Astrocyte of the spinal cord (primary cell): ENCODE measurements around the gene UGT3A1.
"Not testable (repeated sequence)": the region's sequence is repeated elsewhere in the genome, so short reads cannot be mapped to it uniquely, and the experiment has no call there.

ENCODE experiments used
- DNase-seq: peaks from one replicate; pipeline ENCODE4 v3.0.0; 2011; ENCODE audit warnings: low read depth, low spot score
- H3K4me3 ChIP-seq: 2 replicates; pipeline ENCODE4 v1.5.1; 2011; ENCODE audit warnings: low read depth, mild to moderate bottlenecking, low read length, moderate library complexity
- in situ Hi-C: cut with HindIII; loops from 2 replicates; pipeline ENCODE4 v1.10.0; 2017; ENCODE audit warnings: low sequenced_read_pairs
- TF ChIP-seq, protein P1 (sequence below): IDR thresholded peaks from 2 replicates; pipeline ENCODE4 v1.5.1; 2012; ENCODE audit warnings: low read depth, mild to moderate bottlenecking, low read length, inconsistent platforms

The UGT3A1 gene, protein sequence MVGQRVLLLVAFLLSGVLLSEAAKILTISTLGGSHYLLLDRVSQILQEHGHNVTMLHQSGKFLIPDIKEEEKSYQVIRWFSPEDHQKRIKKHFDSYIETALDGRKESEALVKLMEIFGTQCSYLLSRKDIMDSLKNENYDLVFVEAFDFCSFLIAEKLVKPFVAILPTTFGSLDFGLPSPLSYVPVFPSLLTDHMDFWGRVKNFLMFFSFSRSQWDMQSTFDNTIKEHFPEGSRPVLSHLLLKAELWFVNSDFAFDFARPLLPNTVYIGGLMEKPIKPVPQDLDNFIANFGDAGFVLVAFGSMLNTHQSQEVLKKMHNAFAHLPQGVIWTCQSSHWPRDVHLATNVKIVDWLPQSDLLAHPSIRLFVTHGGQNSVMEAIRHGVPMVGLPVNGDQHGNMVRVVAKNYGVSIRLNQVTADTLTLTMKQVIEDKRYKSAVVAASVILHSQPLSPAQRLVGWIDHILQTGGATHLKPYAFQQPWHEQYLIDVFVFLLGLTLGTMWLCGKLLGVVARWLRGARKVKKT

DNA sequence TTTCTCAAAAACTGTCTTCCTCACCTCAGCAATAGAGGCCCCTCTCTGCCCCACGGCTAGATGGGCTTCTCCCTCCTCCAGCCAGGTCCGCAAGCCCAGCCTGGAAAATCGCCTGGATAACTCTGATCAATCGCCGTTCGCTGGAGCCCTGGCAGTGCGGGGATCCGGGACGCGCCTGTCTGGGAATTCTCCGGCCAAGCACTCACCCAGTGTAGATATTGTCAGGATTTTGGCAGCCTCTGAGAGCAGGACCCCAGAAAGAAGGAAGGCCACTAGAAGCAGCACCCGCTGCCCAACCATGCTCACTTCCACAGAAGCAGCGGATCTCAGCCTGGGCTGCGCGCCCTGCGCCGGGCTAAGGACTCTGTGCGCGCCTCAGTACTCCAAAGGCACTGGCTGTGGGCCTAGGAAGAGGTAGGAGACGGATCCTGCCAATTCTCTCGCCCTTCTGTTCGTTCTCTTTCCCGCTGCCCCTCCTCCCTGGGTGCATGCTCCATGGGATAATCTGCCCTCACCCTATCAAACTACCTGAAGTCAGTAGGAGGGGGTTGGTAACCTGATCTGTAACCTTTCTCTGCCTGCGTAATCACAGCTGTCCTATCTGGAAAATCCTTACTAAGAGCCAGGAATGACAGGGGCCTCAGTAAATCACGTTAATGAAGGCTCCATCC, at the start of gene UGT3A1:
UGT3A1 (minus strand) TSS at position 450 of the 671 bp plus-strand sequence; CDS start at position 300, 150 bp downstream.
- in situ Hi-C loops = no loop called here
- no peak within 1 kb of the TSS for H3K4me3 ChIP-seq
- DNase-seq = no peak
- TF ChIP-seq, protein P1, sequence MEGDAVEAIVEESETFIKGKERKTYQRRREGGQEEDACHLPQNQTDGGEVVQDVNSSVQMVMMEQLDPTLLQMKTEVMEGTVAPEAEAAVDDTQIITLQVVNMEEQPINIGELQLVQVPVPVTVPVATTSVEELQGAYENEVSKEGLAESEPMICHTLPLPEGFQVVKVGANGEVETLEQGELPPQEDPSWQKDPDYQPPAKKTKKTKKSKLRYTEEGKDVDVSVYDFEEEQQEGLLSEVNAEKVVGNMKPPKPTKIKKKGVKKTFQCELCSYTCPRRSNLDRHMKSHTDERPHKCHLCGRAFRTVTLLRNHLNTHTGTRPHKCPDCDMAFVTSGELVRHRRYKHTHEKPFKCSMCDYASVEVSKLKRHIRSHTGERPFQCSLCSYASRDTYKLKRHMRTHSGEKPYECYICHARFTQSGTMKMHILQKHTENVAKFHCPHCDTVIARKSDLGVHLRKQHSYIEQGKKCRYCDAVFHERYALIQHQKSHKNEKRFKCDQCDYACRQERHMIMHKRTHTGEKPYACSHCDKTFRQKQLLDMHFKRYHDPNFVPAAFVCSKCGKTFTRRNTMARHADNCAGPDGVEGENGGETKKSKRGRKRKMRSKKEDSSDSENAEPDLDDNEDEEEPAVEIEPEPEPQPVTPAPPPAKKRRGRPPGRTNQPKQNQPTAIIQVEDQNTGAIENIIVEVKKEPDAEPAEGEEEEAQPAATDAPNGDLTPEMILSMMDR = no peak

DNA sequence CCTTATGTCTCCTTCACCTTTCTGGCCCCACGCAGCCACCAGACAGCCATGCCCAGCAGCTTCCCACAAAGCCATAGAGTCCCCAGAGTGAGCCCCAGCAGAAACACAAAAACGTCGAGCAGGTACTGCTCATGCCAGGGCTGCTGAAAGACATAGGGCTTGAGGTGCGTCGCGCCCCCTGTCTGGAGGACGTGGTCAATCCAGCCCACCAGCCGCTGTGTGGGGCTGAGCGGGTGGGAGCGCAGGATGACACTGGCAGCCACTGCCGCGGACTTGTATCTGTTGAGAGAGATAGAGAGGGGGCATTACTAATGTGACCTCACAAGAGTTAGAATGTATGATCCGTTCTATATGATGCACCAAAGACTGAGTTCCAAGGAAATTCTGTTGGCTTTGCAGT, 44.5 kb upstream of the UGT3A1 start:
- H3K4me3 ChIP-seq = no peak overlapping the region
- DNase-seq = no peak
- TF ChIP-seq, protein P1 = no peak
- in situ Hi-C loops = no loop called here

DNA sequence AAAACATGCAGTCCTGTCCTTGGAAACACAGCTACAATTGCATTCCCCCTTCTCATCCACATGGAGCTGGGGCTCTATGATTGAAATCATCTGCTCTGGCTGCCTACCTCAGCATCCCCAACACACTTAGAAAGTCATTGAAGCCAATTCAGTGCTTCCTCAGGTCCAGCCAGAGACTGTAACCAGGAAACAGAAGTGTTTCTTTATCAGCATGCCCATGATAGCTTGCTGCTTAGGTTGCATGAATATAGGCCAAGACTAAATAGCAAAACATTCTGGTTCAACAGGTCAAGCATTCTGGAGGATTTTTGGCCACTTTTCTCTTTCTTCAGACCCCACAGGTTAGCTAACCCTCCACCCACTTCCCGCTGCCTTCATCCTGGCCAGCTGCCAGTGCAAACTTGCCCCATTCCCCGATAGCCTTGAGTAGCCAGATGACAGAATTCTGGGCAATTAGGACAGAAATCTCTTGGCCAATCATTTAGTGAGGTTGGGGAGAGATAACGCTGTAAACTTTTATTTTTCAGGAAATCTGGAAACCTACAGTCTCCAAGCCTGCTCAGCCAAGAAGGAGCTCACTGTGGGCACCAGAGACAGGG, 43.4 kb upstream of the UGT3A1 start:
- H3K4me3 ChIP-seq, DNase-seq, in situ Hi-C loops: not testable (repeated sequence)

DNA sequence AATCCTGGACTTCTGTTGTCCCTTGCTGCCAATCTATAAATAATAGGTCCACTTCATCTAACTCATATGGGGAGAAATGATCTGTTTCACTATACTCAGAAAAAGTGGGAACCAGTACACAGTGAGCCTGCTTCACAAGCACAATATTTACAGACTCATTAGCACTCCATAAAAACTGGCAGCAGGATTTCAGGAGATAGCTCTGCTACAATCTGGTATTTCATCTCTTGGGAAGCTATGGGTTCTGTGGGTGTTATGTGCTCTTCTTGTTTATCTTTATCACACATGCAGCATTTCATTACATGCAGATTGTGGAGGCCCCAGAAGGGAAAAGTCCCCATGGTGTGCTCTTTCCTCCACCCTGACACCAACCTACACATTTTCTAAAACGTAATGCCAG, 42.3 kb upstream of the UGT3A1 start:
- in situ Hi-C loops = no loop called here
- TF ChIP-seq, protein P1 = no peak
- DNase-seq = no peak
- no peak overlapping the region for H3K4me3 ChIP-seq

DNA sequence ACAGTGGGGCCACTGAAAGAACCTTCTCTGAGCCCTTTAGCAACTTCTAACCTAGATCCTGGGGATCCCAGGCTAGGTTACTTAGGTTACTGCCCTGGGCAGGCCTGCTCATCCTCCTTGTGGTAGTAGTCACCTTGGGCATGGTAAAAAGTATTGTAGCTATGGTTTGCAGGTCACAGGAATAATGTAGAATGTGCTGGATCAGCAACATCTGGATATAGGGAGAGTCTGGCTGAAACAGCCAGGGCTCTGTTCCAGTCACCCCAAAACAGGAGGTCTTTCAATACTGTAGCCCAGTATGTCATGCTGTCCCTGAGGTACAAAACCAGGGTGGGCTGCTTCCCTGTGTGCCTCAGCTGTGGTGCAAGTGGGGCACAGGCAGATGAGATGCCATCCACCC, 41.9 kb upstream of the UGT3A1 start:
- no peak overlapping the region for H3K4me3 ChIP-seq
- TF ChIP-seq, protein P1 = no peak
- no peak for DNase-seq
- in situ Hi-C loops = no loop called here

DNA sequence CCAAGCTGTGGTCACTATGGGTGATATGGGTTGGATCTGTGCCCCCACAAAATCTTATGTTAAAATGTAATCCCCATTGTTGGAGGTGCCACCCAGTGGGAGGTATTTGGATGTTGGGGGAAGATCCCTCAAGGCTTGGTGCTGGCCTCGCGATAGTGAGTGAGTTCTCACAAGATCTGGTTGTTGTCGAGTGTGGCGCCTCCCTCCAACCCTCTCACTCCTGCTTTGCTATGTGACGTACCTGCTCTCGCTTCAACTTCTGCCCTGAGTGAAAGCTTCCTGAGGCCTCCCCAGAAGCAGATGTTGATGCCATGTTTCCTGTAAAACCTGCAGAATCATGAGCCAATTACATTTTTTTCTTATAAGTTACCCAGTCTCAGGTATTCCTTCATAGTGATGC, 40.0 kb upstream of the UGT3A1 start:
- no peak overlapping the region for H3K4me3 ChIP-seq
- DNase-seq = no peak
- in situ Hi-C loops = no loop called here
- TF ChIP-seq, protein P1 = no peak

DNA sequence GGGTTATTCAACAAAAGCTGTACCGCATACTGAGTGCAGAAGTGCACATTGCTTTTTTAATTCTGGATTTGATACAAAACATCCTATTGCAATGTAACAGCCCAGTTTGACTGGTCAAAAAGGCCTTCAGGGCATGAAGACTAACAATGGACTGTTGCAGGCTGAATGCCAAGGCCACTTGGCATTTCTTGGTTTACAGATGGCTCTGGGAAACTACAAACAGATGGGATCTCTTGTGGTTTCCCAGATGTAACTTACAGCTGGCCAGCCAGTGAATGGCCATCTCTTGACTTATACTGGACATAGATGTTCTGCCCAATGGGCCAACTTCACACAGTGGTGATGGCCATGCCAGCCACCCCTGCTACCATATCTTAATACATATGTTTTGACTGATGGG, 38.7 kb upstream of the UGT3A1 start:
- in situ Hi-C loops = no loop called here
- TF ChIP-seq, protein P1 = no peak
- no peak for DNase-seq
- H3K4me3 ChIP-seq = no peak overlapping the region
